ENCODE results near the gene PLOD2.

Gene PLOD2

GRCh38 chr3:146092230-146092629 is 68.8 kb downstream of the PLOD2 start:
- no peak for DNase-seq

- no peak for DNase-seq
These were observed 69.6 kb downstream of the PLOD2 start for GRCh38 chr3:146091397-146091796.

- no peak for DNase-seq
These were observed 70.5 kb downstream of the PLOD2 start for GRCh38 chr3:146090521-146090920.

GRCh38 chr3:146088840-146089239 is 72.1 kb downstream of the PLOD2 start:
- DNase-seq = no peak

- DNase-seq = no peak
These were observed 73.9 kb downstream of the PLOD2 start for GRCh38 chr3:146087116-146087515.

- DNase-seq = no peak
These were observed 74.8 kb downstream of the PLOD2 start for GRCh38 chr3:146086211-146086610.

- no peak for DNase-seq
These were observed 75.3 kb downstream of the PLOD2 start for GRCh38 chr3:146085678-146086077.

- no peak for DNase-seq
These were observed 80.4 kb downstream of the PLOD2 start for GRCh38 chr3:146080578-146080977.

- DNase-seq = no peak
These were observed 83.0 kb downstream of the PLOD2 start for GRCh38 chr3:146078031-146078430.

GRCh38 chr3:146077181-146077580 is 83.8 kb downstream of the PLOD2 start:
- no peak for DNase-seq

- no peak for DNase-seq
These were observed 88.2 kb downstream of the PLOD2 start for GRCh38 chr3:146072824-146073223.

- no peak for DNase-seq
These were observed 88.9 kb downstream of the PLOD2 start for GRCh38 chr3:146072061-146072460.

- DNase-seq = no peak
These were observed 89.4 kb downstream of the PLOD2 start for GRCh38 chr3:146071632-146072031.

- DNase-seq = no peak
These were observed 93.9 kb downstream of the PLOD2 start for GRCh38 chr3:146067048-146067447.

- DNase-seq = no peak
These were observed 95.4 kb downstream of the PLOD2 start for GRCh38 chr3:146065573-146066006.

- no peak for DNase-seq
These were observed 102.7 kb downstream of the PLOD2 start for GRCh38 chr3:146058241-146058640.

- no peak for DNase-seq
These were observed 108.1 kb downstream of the PLOD2 start for GRCh38 chr3:146052791-146053310.

GRCh38 chr3:146052056-146052790 is 108.8 kb downstream of the PLOD2 start:
- DNase-seq = no peak

- no peak for DNase-seq
These were observed 110.3 kb downstream of the PLOD2 start for GRCh38 chr3:146050691-146051090.

- no peak for DNase-seq
These were observed 113.5 kb downstream of the PLOD2 start for GRCh38 chr3:146047485-146047884.

GRCh38 chr3:146044046-146044445 is 116.9 kb downstream of the PLOD2 start:
- DNase-seq = no peak

GRCh38 chr3:146040630-146041029 is 120.4 kb downstream of the PLOD2 start:
- DNase-seq = no peak

GRCh38 chr3:146037697-146038096 is 123.3 kb downstream of the PLOD2 start:
- no peak for DNase-seq

GRCh38 chr3:146036281-146036680 is 124.7 kb downstream of the PLOD2 start:
- DNase-seq = no peak

GRCh38 chr3:146035366-146035765 is 125.6 kb downstream of the PLOD2 start:
- no peak for DNase-seq
